KBM-7 (cell line): ENCODE results near the gene BBS5.
"Not testable (repeated sequence)": the region's sequence is repeated elsewhere in the genome, so short reads cannot be mapped to it uniquely, and the experiment has no call there.

Experiments
- DNase-seq: peaks from one replicate; pipeline ENCODE4 v3.0.0-alpha.2; 2015
- in situ Hi-C: fragments of 300-500 bp; cut with MboI; formaldehyde crosslinking; loops from 2 replicates; pipeline ENCODE4 v1.14.3; 2020; ENCODE audit warnings: low sequenced_read_pairs, low pct_unique_long_range_greater_than_20kb, mixed read lengths

Gene BBS5

DNA sequence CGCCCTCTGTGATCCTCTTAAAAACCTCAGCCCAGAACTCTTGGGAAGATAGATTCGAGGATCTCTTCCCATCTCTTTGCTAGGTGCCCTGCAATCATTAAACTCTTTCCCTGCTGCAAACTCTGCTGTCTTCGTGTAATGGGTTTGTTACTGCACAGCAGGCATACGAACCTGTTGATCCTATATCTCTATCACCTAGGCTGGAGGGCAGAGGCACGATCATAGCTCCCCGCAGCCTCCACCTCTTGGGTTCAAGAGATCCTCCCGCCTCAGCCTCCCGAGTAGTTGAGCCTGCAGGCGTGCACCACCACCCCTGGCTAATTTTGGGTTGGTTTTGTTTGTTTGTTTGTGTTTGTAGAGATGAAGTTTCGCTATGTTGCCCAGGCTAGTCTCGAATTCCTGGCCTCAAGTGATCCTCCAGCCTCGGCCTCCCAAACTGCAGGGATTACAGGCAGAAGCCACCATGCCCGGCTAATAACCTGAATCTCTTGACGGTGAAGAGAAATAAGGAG is 493 bp upstream of the BBS5 start:
- no peak for DNase-seq

DNA sequence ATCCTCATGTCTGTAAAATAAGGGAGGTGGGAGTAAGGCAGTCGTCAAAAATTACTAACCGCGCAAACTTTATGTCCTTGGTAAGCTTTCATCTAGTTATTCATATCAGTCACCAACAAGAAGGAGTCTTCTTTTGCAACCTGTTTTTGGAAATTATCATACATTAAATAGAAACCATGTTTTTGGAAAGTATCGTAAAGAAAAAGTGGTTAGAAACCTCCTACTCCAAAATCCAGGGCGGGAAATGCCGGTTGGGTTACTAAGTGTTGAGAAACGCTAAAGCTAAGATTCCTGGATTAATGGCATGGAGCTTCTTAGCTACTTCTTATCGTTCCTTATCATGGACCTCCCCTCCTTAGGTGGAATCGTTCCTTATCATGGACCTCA is 778 bp downstream of the BBS5 start:
- no peak for DNase-seq
- in situ Hi-C loops: no loop called here

More for the DNA sequence above, 493 bp upstream of the BBS5 start:
- in situ Hi-C loops: no loop called here

DNA sequence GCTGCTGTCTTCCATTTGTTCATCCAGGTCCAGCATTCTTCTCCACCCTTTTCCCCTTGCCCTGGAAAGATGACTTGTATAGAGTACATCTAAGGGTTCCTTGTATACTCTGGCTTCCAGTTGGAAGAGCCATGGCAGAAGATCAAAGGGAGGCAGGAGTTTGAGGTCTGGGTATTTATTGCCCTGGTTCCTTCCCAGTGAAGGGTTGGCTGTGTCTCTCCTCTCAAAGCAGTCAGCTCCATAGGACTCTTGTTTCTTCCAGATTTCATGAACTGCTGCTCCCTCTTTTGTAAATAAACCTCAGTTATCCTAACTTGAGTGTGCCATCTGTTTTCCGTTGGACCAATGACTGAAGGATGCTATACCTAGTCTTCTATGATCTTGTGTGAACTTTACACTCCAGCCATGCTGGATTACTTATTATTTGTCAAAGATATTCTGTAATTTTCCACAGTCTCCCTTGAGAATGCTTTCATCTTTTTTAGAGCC is 6.4 kb downstream of the BBS5 start:
- no peak for DNase-seq
- in situ Hi-C loops: no loop called here

DNA sequence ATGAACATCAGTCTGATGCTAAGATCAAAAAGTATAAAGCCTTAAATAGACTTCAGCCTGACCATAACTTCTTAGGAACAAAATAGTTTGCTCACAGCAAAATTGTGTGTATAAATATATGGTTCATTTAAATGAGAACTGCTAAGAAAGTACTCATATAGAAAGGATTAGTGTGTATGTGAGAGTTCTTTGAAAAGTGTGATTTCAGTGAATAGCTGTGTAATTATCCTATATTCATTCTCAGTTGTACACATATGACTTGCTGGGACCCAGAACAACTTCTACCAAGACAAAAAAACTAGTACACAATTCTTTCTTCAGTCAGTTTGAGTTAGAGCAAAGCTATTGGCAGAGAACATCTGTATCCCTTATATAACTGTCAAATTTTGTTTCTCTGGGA is 7.2 kb downstream of the BBS5 start:
- in situ Hi-C loops: no loop called here
- DNase-seq: no peak

DNA sequence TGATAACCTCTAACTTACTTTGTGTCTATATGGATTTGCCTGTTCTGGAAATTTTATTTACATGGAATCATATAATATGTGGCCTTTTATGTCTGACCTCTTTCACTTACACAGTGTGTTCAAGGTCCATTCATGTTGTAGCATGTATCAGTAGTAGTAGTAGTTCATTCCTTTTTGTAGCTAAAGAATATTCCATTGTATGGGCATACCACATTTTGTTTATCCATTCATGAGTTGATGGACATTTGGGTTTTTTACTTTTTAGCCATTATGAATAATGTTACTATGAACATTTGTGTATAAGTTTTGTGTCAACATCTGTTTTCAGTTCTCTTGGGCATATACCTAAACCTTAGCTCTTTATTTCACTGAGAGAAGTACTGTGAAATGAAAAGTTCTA is 11.5 kb downstream of the BBS5 start:
- DNase-seq: no peak
- in situ Hi-C loops: no loop called here

DNA sequence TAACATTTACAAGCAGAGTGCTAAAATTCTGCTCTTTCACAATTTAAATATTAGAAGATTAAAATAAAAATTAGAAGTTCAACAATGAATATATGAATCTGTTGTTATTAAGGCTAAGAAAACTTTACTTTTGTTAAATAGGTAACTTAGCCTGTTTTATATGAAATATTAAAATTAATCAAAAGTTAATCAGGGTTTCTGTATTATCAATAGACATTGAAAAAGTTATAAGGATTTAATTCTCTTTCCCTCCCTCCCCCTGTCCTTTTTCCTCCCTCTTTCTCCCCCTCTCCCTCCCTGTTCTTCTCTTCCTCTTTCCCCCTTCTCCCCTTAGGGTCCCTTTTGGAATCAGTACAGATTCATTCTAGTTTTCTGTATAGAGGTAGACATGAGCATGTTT is 12.1 kb downstream of the BBS5 start:
- in situ Hi-C loops: no loop called here

DNA sequence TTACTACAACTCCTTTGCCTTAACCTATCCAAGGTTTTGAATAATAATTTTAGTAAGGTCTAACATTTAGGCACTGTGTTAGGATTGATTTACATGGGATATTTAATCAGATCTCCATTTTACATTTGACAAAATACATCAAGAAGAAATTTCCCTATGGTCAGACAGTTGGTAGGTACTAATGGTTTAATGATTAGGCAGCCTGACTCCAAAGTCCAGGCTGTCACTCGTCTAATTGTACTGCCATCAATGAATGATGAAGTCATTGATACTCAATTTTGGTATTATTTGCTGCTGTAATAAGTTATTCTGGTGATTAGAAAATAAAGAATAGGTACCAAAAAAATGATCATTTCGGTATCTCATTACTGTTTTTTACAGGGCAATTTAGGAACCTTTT is 14.1 kb downstream of the BBS5 start:
- in situ Hi-C loops: no loop called here
- DNase-seq: no peak

More for the DNA sequence above, 12.1 kb downstream of the BBS5 start:
- DNase-seq: no peak

DNA sequence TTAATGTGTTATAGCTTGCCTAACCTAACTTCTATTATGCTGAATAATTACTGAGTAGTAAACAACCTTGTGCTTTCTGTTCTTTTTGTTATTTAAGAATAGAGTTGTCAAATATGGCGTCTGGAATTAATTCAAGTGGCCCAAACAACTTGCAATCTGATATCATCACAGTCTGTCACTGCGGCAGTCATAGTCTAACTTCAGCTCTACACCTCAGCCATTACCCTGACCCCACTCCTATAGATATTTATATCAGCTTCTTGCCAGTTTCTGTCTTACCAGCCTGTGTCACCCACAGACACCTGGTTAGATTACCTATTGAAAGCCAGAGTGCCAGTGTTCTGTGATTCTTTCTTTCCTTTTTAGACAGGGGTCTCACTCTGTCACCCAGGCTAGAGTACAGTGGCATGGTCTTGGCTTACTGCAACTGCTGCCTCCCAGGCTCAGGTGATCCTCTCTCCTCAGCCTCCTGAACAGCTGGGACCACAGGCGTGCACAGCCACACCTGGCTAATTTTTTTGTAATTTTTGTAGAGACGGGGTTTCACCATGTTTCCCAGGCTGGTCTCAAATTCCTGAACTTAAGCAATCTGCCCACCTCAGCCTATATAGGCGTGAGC is 16.1 kb downstream of the BBS5 start:
- no peak for DNase-seq
- in situ Hi-C loops: no loop called here

DNA sequence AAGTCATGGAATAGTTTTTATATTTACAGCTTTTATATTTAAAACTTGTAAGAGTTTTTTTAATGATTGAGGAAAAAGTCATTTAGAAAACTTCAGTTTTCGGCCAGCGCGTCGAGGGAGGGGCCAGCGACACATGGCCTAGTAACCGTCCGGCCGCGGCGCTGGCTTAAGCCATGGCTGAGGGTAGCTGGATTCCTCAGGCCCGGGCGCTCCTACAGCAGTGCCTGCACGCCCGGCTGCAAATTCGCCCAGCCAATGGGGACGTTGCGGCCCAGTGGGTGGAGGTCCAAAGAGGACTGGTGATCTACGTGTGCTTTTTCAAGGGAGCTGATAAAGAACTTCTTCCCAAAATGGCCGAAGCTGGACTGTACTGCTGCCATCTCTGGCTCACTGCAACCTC is 25.4 kb downstream of the BBS5 start:
- DNase-seq: no peak
- in situ Hi-C loops: no loop called here

DNA sequence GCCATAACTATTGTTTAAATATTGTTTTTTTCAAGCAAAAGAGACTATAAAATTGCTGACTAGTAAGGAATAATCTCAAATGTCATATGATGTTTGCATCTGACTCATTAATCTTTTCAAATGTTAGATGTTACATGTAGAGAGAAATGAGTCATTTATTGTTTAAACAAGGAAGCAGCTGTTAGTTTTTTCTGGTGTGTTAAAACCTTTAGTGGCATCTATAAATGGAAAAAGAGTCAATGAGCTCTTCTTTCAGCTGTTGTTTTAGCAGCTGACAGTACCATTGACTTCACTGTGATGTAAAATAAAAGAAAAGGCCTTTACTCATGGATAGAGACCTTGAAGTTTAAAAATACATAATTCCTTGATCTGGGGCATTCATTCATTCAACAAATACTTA is 28.4 kb downstream of the BBS5 start:
- no peak for DNase-seq
- in situ Hi-C loops: no loop called here

DNA sequence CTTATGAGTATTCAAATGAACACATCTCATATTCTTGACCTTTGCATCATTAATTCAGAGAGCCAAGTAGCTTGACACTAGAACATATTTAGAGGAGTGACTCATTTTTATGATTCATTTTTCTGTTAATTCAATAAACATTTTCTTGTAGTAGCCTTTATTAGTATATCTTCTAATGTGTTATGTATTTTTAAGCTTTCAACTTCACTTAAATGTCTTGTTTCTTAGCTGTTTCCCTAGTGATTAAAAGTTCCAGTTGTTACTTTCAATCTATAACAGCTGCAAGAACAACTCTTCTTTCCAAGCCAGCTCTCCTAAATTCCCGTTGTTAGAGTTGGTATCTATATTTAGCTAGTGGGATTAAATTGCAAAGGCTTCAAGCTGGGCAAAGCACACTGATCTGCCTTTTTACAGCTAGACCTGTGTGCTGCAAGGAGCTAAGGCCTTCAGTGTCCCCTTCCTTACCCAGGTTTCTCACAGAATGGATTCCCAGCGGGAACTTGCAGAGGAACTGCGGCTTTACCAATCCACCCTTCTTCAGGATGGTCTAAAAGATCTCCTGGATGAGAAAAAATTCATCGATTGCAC is 30.1 kb downstream of the BBS5 start, which contains the start of gene KLHL41:
Gene KLHL41, plus strand, starts transcription at position 405 of the 588 bp plus-strand sequence. Its CDS starts 77 bp downstream, at position 482.
- in situ Hi-C loops: no loop called here
- no peak for DNase-seq

DNA sequence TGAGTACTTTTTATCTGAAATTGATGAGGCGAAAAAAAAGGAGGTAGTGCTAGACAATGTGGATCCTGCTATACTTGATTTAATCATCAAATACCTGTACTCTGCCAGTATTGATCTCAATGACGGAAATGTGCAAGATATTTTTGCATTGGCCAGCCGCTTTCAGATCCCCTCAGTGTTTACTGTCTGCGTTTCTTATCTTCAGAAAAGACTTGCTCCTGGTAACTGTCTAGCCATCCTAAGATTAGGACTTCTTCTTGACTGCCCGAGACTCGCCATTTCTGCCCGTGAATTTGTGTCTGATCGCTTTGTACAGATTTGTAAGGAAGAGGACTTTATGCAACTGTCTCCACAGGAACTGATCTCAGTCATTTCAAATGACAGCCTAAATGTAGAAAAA is 30.7 kb downstream of the BBS5 start:
- in situ Hi-C loops: no loop called here
- no peak for DNase-seq

DNA sequence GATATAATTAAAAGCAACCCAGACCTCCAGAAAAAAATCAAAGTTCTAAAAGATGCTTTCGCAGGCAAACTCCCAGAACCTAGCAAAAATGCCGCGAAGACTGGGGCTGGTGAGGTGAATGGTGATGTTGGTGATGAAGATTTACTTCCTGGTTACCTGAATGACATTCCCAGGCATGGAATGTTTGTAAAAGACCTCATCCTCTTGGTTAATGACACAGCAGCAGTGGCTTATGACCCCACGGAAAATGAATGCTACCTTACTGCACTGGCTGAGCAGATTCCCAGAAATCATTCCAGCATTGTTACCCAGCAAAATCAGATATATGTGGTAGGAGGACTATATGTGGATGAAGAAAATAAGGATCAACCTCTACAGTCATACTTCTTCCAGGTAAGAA is 31.2 kb downstream of the BBS5 start:
- DNase-seq: no peak
- in situ Hi-C loops: no loop called here

DNA sequence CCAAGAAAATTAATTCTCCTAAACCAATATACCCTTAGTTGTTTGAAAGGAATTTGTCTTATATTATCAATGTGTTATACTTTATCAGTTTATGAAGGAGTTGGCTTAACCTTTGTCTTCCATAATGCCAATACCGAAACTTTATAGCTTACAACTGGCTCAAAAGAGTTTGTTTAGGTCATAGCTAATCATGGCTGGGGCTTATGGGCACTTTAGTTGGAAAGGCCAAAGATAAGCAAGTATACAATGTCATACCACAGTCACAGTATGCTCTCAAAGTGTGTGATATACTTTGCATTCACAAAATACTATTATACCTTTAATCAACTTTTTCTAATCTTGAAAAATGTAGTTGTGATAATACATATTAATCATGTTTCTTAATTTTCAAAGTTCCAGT is 32.5 kb downstream of the BBS5 start:
- in situ Hi-C loops: no loop called here
- DNase-seq: no peak

DNA sequence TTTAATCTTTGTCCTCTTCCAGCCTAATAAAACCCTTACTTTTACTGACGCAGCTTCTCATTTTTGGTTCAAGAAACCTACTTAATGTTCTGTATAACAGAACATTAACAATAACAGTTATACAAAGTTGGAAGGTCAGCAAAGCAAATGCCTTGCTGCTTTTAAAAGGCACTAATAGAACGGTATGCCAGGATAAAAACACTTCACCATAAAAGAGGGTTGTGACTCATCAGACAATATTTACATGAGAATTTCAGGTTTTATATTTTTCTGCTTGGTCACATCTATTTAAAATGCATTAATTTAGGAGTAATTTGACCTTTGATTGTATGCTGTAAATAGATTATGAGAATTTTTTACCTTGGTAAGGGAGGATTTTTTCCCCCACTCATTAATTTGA is 33.2 kb downstream of the BBS5 start:
- in situ Hi-C loops: no loop called here
- no peak for DNase-seq

DNA sequence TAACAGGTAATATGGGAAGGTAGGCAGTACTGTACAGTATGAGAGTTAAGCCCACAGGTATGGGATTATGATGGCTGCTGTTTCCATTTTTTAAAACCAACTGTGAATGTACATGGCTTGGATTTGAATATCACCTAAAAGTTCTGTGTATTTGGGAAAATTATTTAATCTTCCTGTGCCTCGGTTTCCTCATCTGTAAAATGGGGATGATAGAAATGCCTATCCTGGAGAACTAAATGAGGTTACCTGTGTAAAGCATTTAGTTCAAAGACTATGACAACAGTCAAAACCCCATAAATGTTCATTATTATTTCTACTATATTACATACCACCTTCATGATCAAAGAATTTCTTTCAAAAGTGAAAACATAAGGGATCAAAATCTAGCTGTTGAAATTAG is 33.8 kb downstream of the BBS5 start:
- in situ Hi-C loops: no loop called here
- no peak for DNase-seq

DNA sequence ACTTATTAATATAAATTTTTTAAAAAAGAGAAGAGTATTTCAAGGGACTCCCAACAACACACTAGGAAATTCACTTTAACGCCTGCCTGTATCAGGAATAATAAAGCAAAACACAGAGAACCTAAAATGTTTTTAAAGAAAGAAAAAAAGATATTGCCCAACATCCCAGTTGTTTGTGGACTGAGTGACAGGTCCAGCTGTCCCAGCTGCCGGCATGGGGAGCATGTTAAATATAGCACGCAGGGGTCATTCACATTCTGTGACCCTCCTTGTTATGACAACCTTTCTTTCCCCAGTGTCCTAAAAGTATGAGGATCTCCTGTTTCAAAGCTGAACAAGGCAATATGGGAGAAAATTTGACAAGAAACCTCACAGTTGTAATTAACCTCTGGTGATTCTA is 34.6 kb downstream of the BBS5 start:
- in situ Hi-C loops: no loop called here
- no peak for DNase-seq

DNA sequence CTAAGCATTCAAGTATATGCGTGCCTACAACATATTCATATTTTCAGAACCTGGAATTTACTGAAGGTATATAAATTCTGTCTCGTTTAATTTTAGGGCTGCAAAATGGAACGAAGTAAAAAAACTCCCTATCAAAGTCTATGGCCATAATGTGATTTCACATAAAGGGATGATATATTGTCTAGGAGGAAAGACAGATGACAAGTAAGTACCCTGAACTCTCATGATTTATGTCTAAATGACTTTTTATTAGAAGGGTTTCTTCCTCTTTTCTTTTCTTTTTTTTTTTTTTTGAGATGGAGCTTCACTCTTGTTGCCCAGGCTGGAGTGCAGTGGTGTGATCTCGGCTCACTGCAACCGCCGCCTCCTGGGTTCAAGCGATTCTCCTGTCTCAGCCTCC is 35.5 kb downstream of the BBS5 start:
- in situ Hi-C loops, DNase-seq: not testable (repeated sequence)

DNA sequence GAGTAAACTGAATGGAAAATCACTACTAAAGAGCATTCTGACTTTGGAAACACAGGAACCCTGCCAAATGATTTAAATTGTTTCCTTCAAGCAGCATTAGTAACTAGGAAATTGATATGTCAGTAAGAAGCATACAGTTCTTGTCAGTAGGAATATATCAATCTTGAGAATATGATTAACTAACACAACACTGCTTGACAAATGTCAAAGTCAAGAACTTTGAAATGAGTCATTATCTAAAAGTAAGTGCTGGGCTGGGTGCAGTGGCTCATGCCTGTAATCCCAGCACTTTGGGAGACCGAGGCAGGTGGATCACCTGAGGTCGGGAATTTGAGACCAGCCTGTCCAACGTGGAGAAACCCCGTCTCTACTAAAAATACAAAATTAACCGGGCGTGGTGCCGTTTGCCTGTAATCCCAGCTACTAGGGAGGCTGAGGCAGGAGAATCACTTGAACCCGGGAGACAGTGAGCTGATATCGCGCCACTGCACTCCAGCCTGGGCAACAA is 37.2 kb downstream of the BBS5 start:
- in situ Hi-C loops, DNase-seq: not testable (repeated sequence)

DNA sequence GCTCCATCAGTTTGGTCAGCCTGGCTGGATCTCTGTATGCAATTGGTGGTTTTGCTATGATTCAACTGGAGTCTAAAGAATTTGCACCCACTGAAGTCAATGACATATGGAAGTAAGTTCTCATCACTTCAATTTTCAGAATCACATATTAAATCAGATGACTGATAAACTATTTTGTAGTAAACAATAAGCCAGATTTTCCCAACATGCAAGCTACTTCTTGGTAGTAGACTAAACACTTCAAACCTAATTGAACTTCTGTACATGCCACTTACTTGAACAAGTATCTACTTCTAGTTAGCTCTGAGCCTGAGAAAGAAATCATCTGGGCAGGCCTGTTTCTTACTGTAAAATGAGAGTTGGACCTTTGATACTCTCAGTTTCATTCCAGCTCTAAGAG is 41.6 kb downstream of the BBS5 start:
- DNase-seq: no peak
- in situ Hi-C loops: no loop called here

DNA sequence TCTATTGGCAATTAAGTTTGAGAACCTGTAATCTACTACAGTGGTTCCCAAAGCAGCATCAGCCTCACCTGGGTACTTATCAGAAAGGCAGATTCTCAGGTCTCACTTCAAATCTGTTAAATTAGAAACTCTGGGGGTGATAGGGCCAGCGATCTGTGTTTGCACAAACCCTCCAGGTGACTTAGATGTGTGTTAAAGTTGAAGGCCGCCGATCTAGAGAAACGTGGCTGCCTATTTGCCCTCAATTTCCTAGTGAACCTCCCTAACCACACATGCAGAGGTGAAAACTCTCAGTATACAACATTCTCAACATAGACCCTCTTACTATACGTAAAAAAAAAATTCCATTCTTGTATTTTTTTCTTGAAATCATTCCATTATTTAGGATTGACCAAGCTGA is 44.4 kb downstream of the BBS5 start:
- in situ Hi-C loops: no loop called here
- DNase-seq: no peak
